Endothelial cell of umbilical vein (primary cell): ENCODE data around the gene HOXC11.

Experiments
- EZH2 ChIP-seq: IDR thresholded peaks from 2 replicates; pipeline ENCODE4 v1.6.1; 2012; ENCODE audit warnings: borderline replicate concordance, low read depth, mild to moderate bottlenecking, moderate library complexity, low read length, inconsistent platforms; ENCODE audit not compliant: severe bottlenecking
- TF ChIP-seq, protein P1 (sequence below), 2 donors: IDR thresholded peaks; 1 replicate in 1 of 2; 2 replicates in 1 of 2; pipeline ENCODE4 v1.5.1; 2011; ENCODE audit warnings: low read length in 2 of 2, mild to moderate bottlenecking in 2 of 2, moderate library complexity in 2 of 2, control low read depth in 1 of 2, inconsistent platforms in 1 of 2, low read depth in 1 of 2; ENCODE audit not compliant: insufficient read depth in 1 of 2; ENCODE audit errors: extremely low read depth in 1 of 2
- TF ChIP-seq, protein P2 (sequence below): IDR thresholded peaks from 2 replicates; pipeline ENCODE4 v1.6.1; 2011; ENCODE audit not compliant: insufficient read depth, insufficient read length

DNA sequence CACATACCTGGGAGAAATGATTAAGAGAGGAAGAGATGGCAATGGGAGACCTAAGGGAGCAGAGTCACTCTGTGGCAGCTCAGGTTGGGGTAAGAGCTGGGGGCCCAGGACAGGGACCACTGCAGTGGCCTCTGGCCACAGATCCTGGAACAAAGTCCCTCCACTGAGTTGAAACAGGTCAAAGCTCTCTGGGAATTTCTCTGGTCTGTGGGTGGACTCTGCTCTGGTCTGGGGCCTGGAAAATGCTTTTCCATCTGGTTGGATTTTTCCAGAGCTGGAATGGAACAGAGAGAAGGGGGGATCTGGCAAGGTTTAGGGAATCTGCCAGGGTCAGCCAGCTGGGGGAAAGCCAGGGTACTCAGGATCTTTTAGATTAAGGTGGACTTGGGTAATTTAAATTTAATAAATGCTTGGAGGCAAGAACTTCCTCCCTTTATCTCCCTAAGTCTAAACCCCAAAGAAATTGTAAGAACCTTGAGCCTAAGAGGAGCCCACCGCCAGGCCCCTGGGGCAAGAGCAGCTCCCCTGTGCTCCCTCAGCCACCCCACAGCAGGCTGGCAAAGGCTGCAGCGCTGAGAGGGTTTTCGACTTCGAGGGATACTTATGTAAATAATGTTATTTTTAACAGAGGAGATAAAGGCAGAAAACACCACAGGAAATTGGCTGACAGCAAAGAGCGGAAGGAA lies 15.8 kb downstream of the HOXC11 start:
- TF ChIP-seq, protein P1, sequence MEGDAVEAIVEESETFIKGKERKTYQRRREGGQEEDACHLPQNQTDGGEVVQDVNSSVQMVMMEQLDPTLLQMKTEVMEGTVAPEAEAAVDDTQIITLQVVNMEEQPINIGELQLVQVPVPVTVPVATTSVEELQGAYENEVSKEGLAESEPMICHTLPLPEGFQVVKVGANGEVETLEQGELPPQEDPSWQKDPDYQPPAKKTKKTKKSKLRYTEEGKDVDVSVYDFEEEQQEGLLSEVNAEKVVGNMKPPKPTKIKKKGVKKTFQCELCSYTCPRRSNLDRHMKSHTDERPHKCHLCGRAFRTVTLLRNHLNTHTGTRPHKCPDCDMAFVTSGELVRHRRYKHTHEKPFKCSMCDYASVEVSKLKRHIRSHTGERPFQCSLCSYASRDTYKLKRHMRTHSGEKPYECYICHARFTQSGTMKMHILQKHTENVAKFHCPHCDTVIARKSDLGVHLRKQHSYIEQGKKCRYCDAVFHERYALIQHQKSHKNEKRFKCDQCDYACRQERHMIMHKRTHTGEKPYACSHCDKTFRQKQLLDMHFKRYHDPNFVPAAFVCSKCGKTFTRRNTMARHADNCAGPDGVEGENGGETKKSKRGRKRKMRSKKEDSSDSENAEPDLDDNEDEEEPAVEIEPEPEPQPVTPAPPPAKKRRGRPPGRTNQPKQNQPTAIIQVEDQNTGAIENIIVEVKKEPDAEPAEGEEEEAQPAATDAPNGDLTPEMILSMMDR (IDR thresholded peaks at IDR 0.05; ENCODE audit: extremely low read depth in 1 of 2, insufficient read depth in 1 of 2, low read depth in 1 of 2, low read length in 2 of 2): no peak
- no peak for TF ChIP-seq EZH2
- TF ChIP-seq, protein P2, sequence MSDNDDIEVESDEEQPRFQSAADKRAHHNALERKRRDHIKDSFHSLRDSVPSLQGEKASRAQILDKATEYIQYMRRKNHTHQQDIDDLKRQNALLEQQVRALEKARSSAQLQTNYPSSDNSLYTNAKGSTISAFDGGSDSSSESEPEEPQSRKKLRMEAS: no peak
